Neural crest cell (in vitro differentiated cells): Measurements from ENCODE around the gene EED. TPM values are rescaled to one million over a fixed set of nuclear protein-coding genes. Genes with fewer than 3 reads are reported as not detected.

Source experiments
- DNase-seq: peaks from one replicate; pipeline ENCODE4 v3.0.0; 2021; ENCODE audit warnings: low read depth, mixed read lengths, low spot score
- H3K27ac Mint-ChIP-seq: one replicate; pipeline ENCODE4 v1.8.0; 2021; ENCODE audit warnings: mild to moderate bottlenecking, mixed read lengths; ENCODE audit not compliant: unreplicated experiment
- H3K27me3 Mint-ChIP-seq: 2 replicates; pipeline ENCODE4 v1.8.0; 2021; ENCODE audit warnings: low read depth, mild to moderate bottlenecking, mixed read lengths
- H3K36me3 Mint-ChIP-seq: 2 replicates; pipeline ENCODE4 v1.8.0; 2021; ENCODE audit warnings: low read depth, mild to moderate bottlenecking, mixed read lengths
- H3K4me1 Mint-ChIP-seq: 2 replicates; pipeline ENCODE4 v1.8.0; 2021; ENCODE audit warnings: mixed read lengths
- H3K4me3 Mint-ChIP-seq: one replicate; pipeline ENCODE4 v1.8.0; 2021; ENCODE audit warnings: mild to moderate bottlenecking, mixed read lengths
- H3K9me3 Mint-ChIP-seq: 2 replicates; pipeline ENCODE4 v1.8.0; 2021; ENCODE audit warnings: mixed read lengths
- CTCF ChIP-seq: fragments of 200-600 bp; sonication (generic); conservative IDR thresholded peaks from 2 replicates; pipeline ENCODE4 v1.5.0; 2021; ENCODE audit warnings: antibody characterized with exemption, mild to moderate bottlenecking
- total RNA-seq: library from RNA; stranded (reverse); gene quantifications from 2 replicates; pipeline ENCODE4 v1.2.1, GENCODE V29; 2021

EED gene
- total RNA-seq, 1 donor from 2014 or later = 39.2 TPM

- no peak overlapping the region for H3K4me3 Mint-ChIP-seq
- no peaks in the 10 kb centered on the region for H3K27me3 Mint-ChIP-seq
- DNase-seq = no peak
- no peak overlapping the region for H3K27ac Mint-ChIP-seq
- peaks cover 4% of the 10 kb centered on the region for H3K4me1 Mint-ChIP-seq
- no peak for TF ChIP-seq CTCF
- H3K9me3 Mint-ChIP-seq = no peaks in the 10 kb centered on the region
- no peaks in the 10 kb centered on the region for H3K36me3 Mint-ChIP-seq
These were observed 11.3 kb downstream of the EED start for GRCh38 chr11:86255896-86256295.

- H3K9me3 Mint-ChIP-seq = no peaks in the 10 kb centered on the region
- H3K4me1 Mint-ChIP-seq = peaks cover 4% of the 10 kb centered on the region
- H3K27ac Mint-ChIP-seq = no peak overlapping the region
- no peaks in the 10 kb centered on the region for H3K36me3 Mint-ChIP-seq
- TF ChIP-seq CTCF = no peak
- H3K27me3 Mint-ChIP-seq = no peaks in the 10 kb centered on the region
- no peak for DNase-seq
- no peak overlapping the region for H3K4me3 Mint-ChIP-seq
These were observed 12.1 kb downstream of the EED start for GRCh38 chr11:86256608-86257007.

- Mint-ChIP-seq H3K4me1 (peaks cover 4% of the 10 kb centered on the region), H3K9me3 (no peaks in the 10 kb centered on the region), H3K36me3 (no peaks in the 10 kb centered on the region), H3K27me3 (no peaks in the 10 kb centered on the region), H3K4me3 (no peak overlapping the region), H3K27ac (no peak overlapping the region)
- TF ChIP-seq CTCF = no peak
- no peak for DNase-seq
These were observed 12.9 kb downstream of the EED start for GRCh38 chr11:86257446-86257845.

- Mint-ChIP-seq H3K4me3 (no peak overlapping the region), H3K9me3 (no peaks in the 10 kb centered on the region), H3K27me3 (no peaks in the 10 kb centered on the region), H3K4me1 (peaks cover 4% of the 10 kb centered on the region), H3K36me3 (peaks cover 6% of the 10 kb centered on the region), H3K27ac (no peak overlapping the region)
- no peak for TF ChIP-seq CTCF
- DNase-seq = no peak
These were observed 15.2 kb downstream of the EED start for GRCh38 chr11:86259730-86260129.

GRCh38 chr11:86261328-86261727 is 16.8 kb downstream of the EED start:
- no peak for DNase-seq
- Mint-ChIP-seq H3K9me3 (no peaks in the 10 kb centered on the region), H3K27ac (no peak overlapping the region), H3K4me3 (no peak overlapping the region), H3K4me1 (no peaks in the 10 kb centered on the region), H3K27me3 (no peaks in the 10 kb centered on the region), H3K36me3 (peaks cover 6% of the 10 kb centered on the region)
- no peak for TF ChIP-seq CTCF

- TF ChIP-seq CTCF = no peak
- Mint-ChIP-seq H3K36me3 (peaks cover 6% of the 10 kb centered on the region), H3K4me3 (no peak overlapping the region), H3K4me1 (no peaks in the 10 kb centered on the region), H3K9me3 (no peaks in the 10 kb centered on the region), H3K27ac (no peak overlapping the region), H3K27me3 (no peaks in the 10 kb centered on the region)
- no peak for DNase-seq
These were observed 17.8 kb downstream of the EED start for GRCh38 chr11:86262387-86262786.
